CD4-positive, alpha-beta memory T cell (primary cell): ENCODE results near the gene CHRM1. TPM values are rescaled to one million over a fixed set of nuclear protein-coding genes. Genes with fewer than 3 reads are reported as not detected.

Experiments
- CTCF ChIA-PET: fragments of 350-600 bp; sonication (Branson Sonifier 250); formaldehyde crosslinking; loops from one replicate; lab custom pipeline; 2021; ENCODE audit warnings: inconsistent platforms; ENCODE audit not compliant: partially characterized antibody; lab: Charles Lee
- POLR2A ChIA-PET: fragments of 350-600 bp; sonication (Branson Sonifier 250); formaldehyde crosslinking; loops from one replicate; lab custom pipeline; 2021; ENCODE audit not compliant: partially characterized antibody; lab: Charles Lee
- DNase-seq, 5 donors: peaks; one replicate each; pipeline versions ENCODE4 v3.0.0 to v3.0.0-alpha.2; 2020 to 2022; ENCODE audit warnings: mixed read lengths in 1 of 5
- H3K27ac ChIP-seq: one replicate; pipeline ENCODE4 v1.7.0; 2013; ENCODE audit warnings: low read depth, low read length
- H3K27me3 ChIP-seq: 2 replicates; pipeline ENCODE4 v1.7.0; 2013; ENCODE audit warnings: mild to moderate bottlenecking, low read length, moderate library complexity; ENCODE audit not compliant: insufficient read depth
- H3K36me3 ChIP-seq: 2 replicates; pipeline ENCODE4 v1.7.0; 2013; ENCODE audit warnings: mild to moderate bottlenecking, low read length, moderate library complexity; ENCODE audit not compliant: insufficient read depth
- H3K4me1 ChIP-seq: 2 replicates; pipeline ENCODE4 v1.7.0; 2013; ENCODE audit warnings: mild to moderate bottlenecking, low read length, moderate library complexity; ENCODE audit not compliant: insufficient read depth
- H3K4me3 ChIP-seq, 2 donors: one replicate each; pipeline ENCODE4 v1.7.0; 2013; ENCODE audit warnings: low read length in 2 of 2, mild to moderate bottlenecking in 1 of 2
- H3K9me3 ChIP-seq, 2 donors: one replicate each; pipeline ENCODE4 v1.7.0; 2013; ENCODE audit warnings: low read length in 2 of 2, control low read depth in 1 of 2; ENCODE audit not compliant: control insufficient read depth in 1 of 2
- H3K27ac Mint-ChIP-seq, 7 donors: one replicate each; pipeline ENCODE4 v1.8.0; 2020 to 2021; ENCODE audit warnings: mixed read lengths in 7 of 7, mild to moderate bottlenecking in 6 of 7, inconsistent platforms in 3 of 7, moderate library complexity in 3 of 7
- H3K27me3 Mint-ChIP-seq, 2 donors: one replicate each; pipeline ENCODE4 v1.8.0; 2020 to 2021; ENCODE audit warnings: mixed read lengths in 2 of 2
- H3K36me3 Mint-ChIP-seq, 2 donors: one replicate each; pipeline ENCODE4 v1.8.0; 2020 to 2021; ENCODE audit warnings: mixed read lengths in 2 of 2, inconsistent platforms in 1 of 2, mild to moderate bottlenecking in 1 of 2
- H3K4me1 Mint-ChIP-seq, 4 donors: one replicate each; pipeline ENCODE4 v1.8.0; 2020 to 2021; ENCODE audit warnings: mixed read lengths in 4 of 4, mild to moderate bottlenecking in 1 of 4
- H3K4me3 Mint-ChIP-seq, 8 donors: one replicate each; pipeline ENCODE4 v1.8.0; 2020 to 2021; ENCODE audit warnings: mixed read lengths in 8 of 8, mild to moderate bottlenecking in 7 of 8, moderate library complexity in 6 of 8, inconsistent platforms in 3 of 8
- H3K9me3 Mint-ChIP-seq, 8 donors: one replicate each; pipeline ENCODE4 v1.8.0; 2020 to 2021; ENCODE audit warnings: mixed read lengths in 8 of 8, mild to moderate bottlenecking in 5 of 8, inconsistent platforms in 3 of 8, moderate library complexity in 1 of 8
- intact Hi-C: fragments of 100-400 bp; cut with micrococcal nuclease; formaldehyde crosslinking; loops from one replicate; pipeline ENCODE4 v1.15.1; 2023
- polyA plus RNA-seq, 2 donors: library from polyadenylated mRNA; unstranded; fragments of 300-500 nt; fragmentation: Illumina TruSeq; gene quantifications; one replicate each; pipeline ENCODE4 v1.2.3, GENCODE V29; 2021
- total RNA-seq, 2 experiments: library from RNA; stranded (reverse); gene quantifications; one replicate each; pipeline ENCODE4 v1.2.3, GENCODE V29; 2021

Gene CHRM1
- total and polyA plus RNA-seq, 4 experiments from 2014 or later, result not detected

DNA sequence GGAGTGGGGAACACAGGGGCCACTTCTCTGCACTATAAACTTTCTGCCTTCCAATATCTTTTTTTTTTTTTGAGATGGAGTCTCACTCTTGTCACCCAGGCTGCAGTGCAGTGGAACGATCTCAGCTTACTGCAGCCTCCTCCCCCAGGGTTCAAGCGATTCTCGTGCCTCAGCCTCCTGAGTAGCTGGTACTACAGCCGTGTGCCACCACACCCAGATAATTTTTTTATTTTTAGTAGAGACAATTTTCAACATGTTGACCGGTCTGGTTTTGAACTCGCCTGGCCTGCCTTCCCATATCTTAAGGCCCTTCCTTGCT, 38.8 kb downstream of the CHRM1 start:
- H3K36me3 Mint-ChIP-seq, result peaks cover 46 to 64% of the 10 kb centered on the region in 2 donors
- H3K27ac ChIP-seq, result peak overlapping the region; percentile 93
- DNase-seq, result no peak

GRCh38 chr11:62881579-62882430, 39.4 kb downstream of the CHRM1 start:
- peak overlapping the region; percentile 93 to 100 (median 100) for H3K4me3 Mint-ChIP-seq
- DNase-seq, result peak; percentile 88 to 99 (median 90)
- peaks cover 40 to 58% of the 10 kb centered on the region in 2 donors for H3K36me3 Mint-ChIP-seq
- intact Hi-C loops, result loop anchor here (1.0 to 10.0 kb wide), 10 partner anchors 26 to 1090 kb away; partner anchors contain the start of genes FEN1, HNRNPUL2, NXF1 and STX5
- H3K4me1 ChIP-seq, result peaks cover 52% of the 10 kb centered on the region
- no peaks in the 10 kb centered on the region for H3K27me3 ChIP-seq
- H3K9me3 Mint-ChIP-seq, result no peaks in the 10 kb centered on the region
- peaks cover 26 to 60% (median 41%) of the 10 kb centered on the region in 4 donors for H3K4me1 Mint-ChIP-seq
- peak overlapping the region; percentile 93 to 100 (median 99) for H3K27ac Mint-ChIP-seq
- POLR2A ChIA-PET, result interaction anchor here (0.6 to 7.2 kb wide), 36 partner anchors 8 to 1452 kb away, joined by 3 to 138 read pairs (median 8); partner anchors contain the start of genes BSCL2, C11orf98, CPSF7 and CSKMT
- CTCF ChIA-PET, result interaction anchor here (0.6 to 4.0 kb wide), 14 partner anchors 18 to 457 kb away, joined by 3 to 22 read pairs (median 4); partner anchors contain the start of genes HNRNPUL2, TMEM179B and TUT1
- peak overlapping the region; percentile 93 for H3K27ac ChIP-seq
- H3K9me3 ChIP-seq, result no peaks in the 10 kb centered on the region
- no peaks in the 10 kb centered on the region for H3K27me3 Mint-ChIP-seq
- peak overlapping the region; percentile 96 to 98 for H3K4me3 ChIP-seq
- H3K36me3 ChIP-seq, result peaks cover 41% of the 10 kb centered on the region

More for the DNA sequence above, 38.8 kb downstream of the CHRM1 start:
- Histone ChIP-seq H3K4me3 (peak overlapping the region; percentile 96 to 98), H3K27me3 (no peaks in the 10 kb centered on the region), H3K4me1 (peaks cover 52% of the 10 kb centered on the region), H3K36me3 (peaks cover 47% of the 10 kb centered on the region), H3K9me3 (no peaks in the 10 kb centered on the region)
- Mint-ChIP-seq H3K4me3 (peak overlapping the region; percentile 93 to 100 (median 100)), H3K4me1 (peaks cover 26 to 60% (median 42%) of the 10 kb centered on the region in 4 donors), H3K27ac (peak overlapping the region; percentile 93 to 100 (median 99)), H3K27me3 (no peaks in the 10 kb centered on the region), H3K9me3 (no peaks in the 10 kb centered on the region)
- intact Hi-C loops, result loop anchor here (5.0 to 10.0 kb wide), 2 partner anchors 488 to 1090 kb away; partner anchors contain the start of genes FEN1 and TMEM258
- CTCF ChIA-PET, result interaction anchor here (0.6 to 4.0 kb wide), 3 partner anchors 23 to 318 kb away, joined by 4 to 19 read pairs (median 4); partner anchors contain the start of gene TMEM179B
- POLR2A ChIA-PET, result interaction anchor here (1.7 to 7.2 kb wide), 15 partner anchors 18 to 339 kb away, joined by 5 to 138 read pairs (median 16); partner anchors contain the start of genes EEF1G, GANAB, HNRNPUL2 and LBHD1

DNA sequence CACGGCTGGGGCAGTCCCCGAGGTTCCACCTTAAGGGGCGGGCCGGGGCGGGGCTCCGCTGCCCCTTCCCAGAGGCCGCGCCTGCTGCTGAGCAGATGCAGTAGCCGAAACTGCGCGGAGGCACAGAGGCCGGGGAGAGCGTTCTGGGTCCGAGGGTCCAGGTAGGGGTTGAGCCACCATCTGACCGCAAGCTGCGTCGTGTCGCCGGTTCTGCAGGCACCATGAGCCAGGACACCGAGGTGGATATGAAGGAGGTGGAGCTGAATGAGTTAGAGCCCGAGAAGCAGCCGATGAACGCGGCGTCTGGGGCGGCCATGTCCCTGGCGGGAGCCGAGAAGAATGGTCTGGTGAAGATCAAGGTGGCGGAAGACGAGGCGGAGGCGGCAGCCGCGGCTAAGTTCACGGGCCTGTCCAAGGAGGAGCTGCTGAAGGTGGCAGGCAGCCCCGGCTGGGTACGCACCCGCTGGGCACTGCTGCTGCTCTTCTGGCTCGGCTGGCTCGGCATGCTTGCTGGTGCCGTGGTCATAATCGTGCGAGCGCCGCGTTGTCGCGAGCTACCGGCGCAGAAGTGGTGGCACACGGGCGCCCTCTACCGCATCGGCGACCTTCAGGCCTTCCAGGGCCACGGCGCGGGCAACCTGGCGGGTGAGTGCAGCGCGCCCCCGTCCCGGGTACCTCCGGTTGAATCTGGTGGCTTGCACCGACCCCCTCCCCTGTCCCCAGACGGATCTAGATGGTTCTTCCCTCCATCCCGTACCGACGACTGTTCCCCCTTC, 40.2 kb downstream of the CHRM1 start, which contains the start of gene SLC3A2:
TSS of gene SLC3A2 (plus strand) at position 94 of the 776 bp plus-strand sequence. CDS start at position 222, 128 bp downstream.
- peaks cover 26 to 60% (median 41%) of the 10 kb centered on the region in 4 donors for H3K4me1 Mint-ChIP-seq
- no peaks in the 10 kb centered on the region for H3K27me3 ChIP-seq
- peaks cover 52% of the 10 kb centered on the region for H3K4me1 ChIP-seq
- H3K27me3 Mint-ChIP-seq, result no peaks in the 10 kb centered on the region
- H3K27ac ChIP-seq, result peak within 1 kb of the TSS; percentile 93
- H3K9me3 Mint-ChIP-seq, result no peaks in the 10 kb centered on the region
- intact Hi-C loops, result loop anchor here (1.0 to 10.0 kb wide), 11 partner anchors 19 to 1089 kb away; partner anchors contain the start of genes FEN1, HNRNPUL2, NXF1 and STX5
- POLR2A ChIA-PET, result interaction anchor here (0.5 to 7.2 kb wide), 44 partner anchors 9 to 1451 kb away, joined by 3 to 138 read pairs (median 6); partner anchors contain the start of genes BSCL2, C11orf98, CPSF7 and CSKMT
- H3K4me3 ChIP-seq, result peak within 1 kb of the TSS; percentile 96 to 98
- peak within 1 kb of the TSS; percentile 93 to 100 (median 100) for H3K4me3 Mint-ChIP-seq
- H3K36me3 ChIP-seq, result peaks cover 33% of the 10 kb centered on the region
- peak; percentile 85 to 89 (median 88) for DNase-seq
- H3K36me3 Mint-ChIP-seq, result peaks cover 40 to 55% of the 10 kb centered on the region in 2 donors
- CTCF ChIA-PET, result interaction anchor here (0.6 to 4.0 kb wide), 21 partner anchors 9 to 456 kb away, joined by 3 to 22 read pairs (median 4); partner anchors contain the start of genes HNRNPUL2, TMEM179B and TUT1
- peak within 1 kb of the TSS; percentile 93 to 100 (median 99) for H3K27ac Mint-ChIP-seq
- no peaks in the 10 kb centered on the region for H3K9me3 ChIP-seq

DNA sequence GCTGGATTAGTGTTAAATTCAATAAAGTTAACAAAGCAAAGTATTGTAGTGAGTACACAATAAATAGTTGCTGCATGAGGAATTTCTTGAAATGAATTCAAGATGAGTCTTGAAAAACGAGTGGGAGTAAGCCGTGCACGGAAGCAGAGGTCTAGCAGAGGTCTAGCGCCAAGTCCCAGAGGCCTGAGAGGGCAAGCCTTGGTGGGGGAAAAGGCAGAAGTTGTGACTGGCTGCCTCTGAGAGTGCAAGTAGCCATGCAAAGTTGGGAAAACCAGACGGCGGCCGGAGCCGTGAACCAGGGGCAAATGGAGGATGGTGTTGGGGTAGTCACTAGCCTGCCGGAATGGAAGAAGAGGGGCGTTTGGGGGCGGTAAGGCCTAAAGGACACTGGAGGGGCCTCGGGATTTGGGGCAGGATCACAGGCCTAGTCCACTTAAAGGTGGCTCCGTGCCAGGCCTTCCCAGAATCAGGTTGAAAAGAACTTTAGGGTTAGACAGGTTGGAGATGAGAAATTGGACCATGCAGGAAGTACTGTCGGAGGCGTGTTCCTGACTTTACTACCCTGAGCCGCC, 40.8 kb downstream of the CHRM1 start:
- H3K9me3 Mint-ChIP-seq, result no peaks in the 10 kb centered on the region
- peaks cover 35 to 50% of the 10 kb centered on the region in 2 donors for H3K36me3 Mint-ChIP-seq
- intact Hi-C loops, result loop anchor here (1.0 to 10.0 kb wide), 5 partner anchors 18 to 1088 kb away; partner anchors contain the start of genes FEN1, TMEM258 and TUT1
- ChIA-PET CTCF (interaction anchor here (0.8 to 4.0 kb wide), 14 partner anchors 9 to 323 kb away, joined by 3 to 22 read pairs (median 6); partner anchors contain the start of genes HNRNPUL2, TMEM179B and TUT1), POLR2A (interaction anchor here (0.5 to 7.2 kb wide), 36 partner anchors 16 to 1309 kb away, joined by 3 to 138 read pairs (median 8); partner anchors contain the start of genes C11orf98, CSKMT, EEF1G and HNRNPUL2)
- no peaks in the 10 kb centered on the region for H3K27me3 Mint-ChIP-seq
- H3K4me1 ChIP-seq, result peaks cover 46% of the 10 kb centered on the region
- H3K4me1 Mint-ChIP-seq, result peaks cover 26 to 55% (median 39%) of the 10 kb centered on the region in 4 donors
- peak overlapping the region; percentile 93 to 100 (median 99) for H3K27ac Mint-ChIP-seq
- DNase-seq, result no peak
- peak overlapping the region; percentile 93 to 100 (median 100) for H3K4me3 Mint-ChIP-seq
- H3K27ac ChIP-seq, result peak overlapping the region; percentile 93
- peak overlapping the region; percentile 79 to 98 for H3K4me3 ChIP-seq
- H3K9me3 ChIP-seq, result no peaks in the 10 kb centered on the region
- H3K36me3 ChIP-seq, result peaks cover 26% of the 10 kb centered on the region
- H3K27me3 ChIP-seq, result no peaks in the 10 kb centered on the region

GRCh38 chr11:62879235-62879978, 41.8 kb downstream of the CHRM1 start:
- H3K27ac Mint-ChIP-seq, result peak overlapping the region in 6 of 7 donors; percentile 48 to 100 (median 99)
- H3K4me1 Mint-ChIP-seq, result peaks cover 26 to 50% (median 36%) of the 10 kb centered on the region in 4 donors
- no peaks in the 10 kb centered on the region for H3K9me3 Mint-ChIP-seq
- H3K9me3 ChIP-seq, result no peaks in the 10 kb centered on the region
- no peak for DNase-seq
- H3K4me3 ChIP-seq, result peak overlapping the region in 1 of 2 donors; percentile 79
- peaks cover 39% of the 10 kb centered on the region for H3K4me1 ChIP-seq
- CTCF ChIA-PET, result interaction anchor here (0.9 to 4.0 kb wide), 4 partner anchors 15 to 92 kb away, joined by 4 to 22 read pairs (median 13); partner anchors contain the start of gene TMEM179B
- H3K4me3 Mint-ChIP-seq, result peak overlapping the region; percentile 64 to 100 (median 100)
- no peaks in the 10 kb centered on the region for H3K27me3 Mint-ChIP-seq
- peak overlapping the region; percentile 93 for H3K27ac ChIP-seq
- intact Hi-C loops, result no loop called here
- POLR2A ChIA-PET, result interaction anchor here (0.8 to 7.2 kb wide), 8 partner anchors 26 to 288 kb away, joined by 3 to 138 read pairs (median 31); partner anchors contain the start of genes STX5, TAF6L, TEX54 and TMEM179B
- no peaks in the 10 kb centered on the region for H3K27me3 ChIP-seq
- peaks cover 28 to 44% of the 10 kb centered on the region in 2 donors for H3K36me3 Mint-ChIP-seq
- H3K36me3 ChIP-seq, result peaks cover 18% of the 10 kb centered on the region
